ENCODE results near the gene KDM4B.
"Not testable (repeated sequence)": the region's sequence is repeated elsewhere in the genome, so short reads cannot be mapped to it uniquely, and the experiment has no call there.

GRCh38 chr19:5195587-5195986, 226.7 kb downstream of the KDM4B start:
- TF ChIP-seq, protein P1, sequence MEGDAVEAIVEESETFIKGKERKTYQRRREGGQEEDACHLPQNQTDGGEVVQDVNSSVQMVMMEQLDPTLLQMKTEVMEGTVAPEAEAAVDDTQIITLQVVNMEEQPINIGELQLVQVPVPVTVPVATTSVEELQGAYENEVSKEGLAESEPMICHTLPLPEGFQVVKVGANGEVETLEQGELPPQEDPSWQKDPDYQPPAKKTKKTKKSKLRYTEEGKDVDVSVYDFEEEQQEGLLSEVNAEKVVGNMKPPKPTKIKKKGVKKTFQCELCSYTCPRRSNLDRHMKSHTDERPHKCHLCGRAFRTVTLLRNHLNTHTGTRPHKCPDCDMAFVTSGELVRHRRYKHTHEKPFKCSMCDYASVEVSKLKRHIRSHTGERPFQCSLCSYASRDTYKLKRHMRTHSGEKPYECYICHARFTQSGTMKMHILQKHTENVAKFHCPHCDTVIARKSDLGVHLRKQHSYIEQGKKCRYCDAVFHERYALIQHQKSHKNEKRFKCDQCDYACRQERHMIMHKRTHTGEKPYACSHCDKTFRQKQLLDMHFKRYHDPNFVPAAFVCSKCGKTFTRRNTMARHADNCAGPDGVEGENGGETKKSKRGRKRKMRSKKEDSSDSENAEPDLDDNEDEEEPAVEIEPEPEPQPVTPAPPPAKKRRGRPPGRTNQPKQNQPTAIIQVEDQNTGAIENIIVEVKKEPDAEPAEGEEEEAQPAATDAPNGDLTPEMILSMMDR (IDR thresholded peaks at IDR 0.05): not testable (repeated sequence)
- not testable (repeated sequence) for TF ChIP-seq POLR2A, POLR2AphosphoS5, EP300 (IDR thresholded peaks at IDR 0.05)

All from gastroesophageal sphincter (tissue), 3 donors.